Stimulated activated CD4-positive, alpha-beta T cell treated with anti-CD3 and anti-CD28 coated beads, TNF-alpha, amount 100 ng/mL, for 4 hours (primary cell): ENCODE measurements around the gene SUDS3.
"Not testable (repeated sequence)": the region's sequence is repeated elsewhere in the genome, so short reads cannot be mapped to it uniquely, and the experiment has no call there.

Experiments used
- DNase-seq, 3 experiments: peaks; one replicate each; pipeline ENCODE4 v3.0.0-alpha.2; 2020; ENCODE audit warnings: low read depth in 3 of 3

Gene SUDS3

DNA sequence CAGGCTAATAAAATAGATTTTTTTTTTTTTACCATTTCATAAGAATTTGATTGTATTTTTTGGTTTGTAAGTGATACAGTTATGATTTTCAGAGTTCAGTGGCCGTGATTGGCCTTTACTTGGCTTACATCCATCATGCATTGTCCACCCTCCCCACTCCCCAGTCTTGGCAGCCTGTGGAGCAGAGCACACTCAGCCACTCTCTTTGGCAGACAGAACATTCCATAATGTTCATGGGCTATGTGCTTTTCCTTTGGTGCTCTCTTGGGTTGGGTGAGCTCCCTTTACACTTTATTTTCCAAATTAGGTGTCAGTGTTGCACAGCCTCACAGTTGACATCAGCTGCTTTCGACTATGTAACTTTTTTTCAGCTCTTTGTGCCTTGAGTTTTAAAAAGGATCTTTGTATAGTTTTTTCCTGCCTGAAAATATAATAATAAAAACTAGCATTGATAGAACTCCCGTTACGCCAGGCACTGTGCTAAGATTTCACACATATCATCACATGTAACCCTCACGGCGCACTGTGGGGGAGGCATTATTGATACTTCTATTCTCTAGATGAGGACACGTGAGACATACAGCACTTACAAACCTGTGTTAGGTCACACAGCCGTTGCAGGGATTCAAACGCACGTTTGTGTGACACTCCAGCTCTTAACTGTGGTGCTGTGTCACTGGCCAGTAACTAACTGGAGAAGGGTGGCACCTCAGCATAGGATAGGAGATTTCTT, 21.5 kb downstream of the SUDS3 start:
- DNase-seq = no peak

- no peak for DNase-seq
These were observed 22.2 kb downstream of the SUDS3 start for GRCh38 chr12:118398524-118398923.

GRCh38 chr12:118398940-118399339, 22.6 kb downstream of the SUDS3 start:
- no peak for DNase-seq

GRCh38 chr12:118402251-118402650, 25.9 kb downstream of the SUDS3 start:
- no peak for DNase-seq

DNA sequence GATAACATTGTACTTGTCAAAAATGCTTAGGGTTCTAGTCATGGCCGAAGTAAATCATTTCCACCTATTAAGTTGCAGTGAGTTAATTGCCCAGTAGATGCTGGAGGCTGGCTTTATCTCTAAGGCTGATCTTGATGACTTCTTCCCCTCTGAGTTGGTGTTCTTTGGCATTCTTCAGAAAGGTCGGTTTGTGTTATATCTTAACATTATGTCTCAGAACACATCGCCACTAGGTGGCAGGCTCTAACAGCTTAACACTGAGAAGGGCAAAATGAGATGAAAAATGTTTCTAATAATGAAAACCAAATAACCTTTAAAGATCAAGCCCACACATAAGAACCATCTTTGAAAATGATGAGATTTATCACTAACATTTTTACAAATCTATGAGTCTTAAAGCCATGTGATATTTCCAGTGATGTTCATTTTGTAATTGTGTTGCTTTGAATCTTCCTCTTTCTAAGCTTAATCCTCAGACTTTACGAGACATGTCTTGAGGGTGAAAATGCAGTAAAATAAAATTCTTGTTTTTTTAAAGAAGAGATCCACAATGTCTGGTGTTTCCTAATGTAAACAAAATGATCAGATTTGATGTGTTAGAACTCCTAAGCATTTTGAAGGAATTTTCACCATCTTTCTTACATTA, 28.6 kb downstream of the SUDS3 start:
- DNase-seq = peak; percentile 2 to 9 (median 7)

- not testable (repeated sequence) for DNase-seq
These were observed 31.9 kb downstream of the SUDS3 start for GRCh38 chr12:118408241-118408640.

DNA sequence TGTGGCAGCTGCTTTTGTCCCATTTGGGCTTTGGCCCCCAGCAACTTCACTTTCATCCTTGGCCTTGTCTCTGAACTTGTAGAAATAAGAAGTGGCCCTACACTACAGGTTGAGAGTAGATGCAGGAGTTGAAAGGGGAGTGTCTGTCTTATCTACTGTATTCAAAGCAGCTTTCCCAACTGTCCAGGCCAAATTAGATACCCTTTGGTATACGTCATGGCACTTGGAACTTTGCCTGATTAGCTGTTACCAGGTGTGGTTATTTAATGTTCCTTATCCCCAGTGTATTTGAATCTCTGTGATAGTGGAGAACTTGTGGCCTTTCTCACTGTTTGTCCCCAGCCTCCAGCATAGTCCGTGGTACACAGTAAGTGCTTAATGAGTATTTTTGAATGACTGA, 33.5 kb downstream of the SUDS3 start:
- DNase-seq = no peak

- no peak for DNase-seq
These were observed 41.6 kb downstream of the SUDS3 start for GRCh38 chr12:118417942-118418341.

DNA sequence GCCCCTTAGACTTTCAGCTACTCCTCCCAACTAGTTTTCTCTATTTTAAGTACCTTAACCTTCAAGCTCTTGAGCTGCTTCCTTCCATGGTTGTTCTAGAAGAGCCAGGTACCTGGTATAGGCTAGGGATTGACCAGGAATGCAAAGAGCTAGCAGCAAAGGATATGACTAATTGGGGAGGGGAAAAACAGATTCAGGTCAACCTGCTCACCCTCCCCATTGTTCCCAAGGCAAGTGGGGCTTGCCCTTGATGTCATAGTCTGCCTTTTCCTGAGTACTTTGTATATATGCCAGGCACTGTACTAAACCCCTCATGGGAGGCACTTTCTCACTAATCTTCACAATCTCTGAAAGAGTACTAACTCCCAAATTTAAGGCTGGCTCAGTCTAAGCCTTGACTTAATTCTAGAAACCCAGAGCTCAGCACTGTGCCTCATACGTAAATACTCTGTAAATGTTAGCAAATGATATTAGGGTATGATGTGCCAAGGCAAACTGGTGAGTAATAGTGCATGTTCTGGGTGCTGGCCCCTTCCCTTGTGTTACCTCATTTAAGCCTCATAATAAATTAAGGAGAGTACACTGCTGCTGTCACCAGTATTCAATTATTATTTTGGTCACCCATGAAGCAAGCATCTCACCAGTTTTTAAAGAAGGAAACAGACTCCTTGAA, 42.2 kb downstream of the SUDS3 start:
- no peak for DNase-seq

DNA sequence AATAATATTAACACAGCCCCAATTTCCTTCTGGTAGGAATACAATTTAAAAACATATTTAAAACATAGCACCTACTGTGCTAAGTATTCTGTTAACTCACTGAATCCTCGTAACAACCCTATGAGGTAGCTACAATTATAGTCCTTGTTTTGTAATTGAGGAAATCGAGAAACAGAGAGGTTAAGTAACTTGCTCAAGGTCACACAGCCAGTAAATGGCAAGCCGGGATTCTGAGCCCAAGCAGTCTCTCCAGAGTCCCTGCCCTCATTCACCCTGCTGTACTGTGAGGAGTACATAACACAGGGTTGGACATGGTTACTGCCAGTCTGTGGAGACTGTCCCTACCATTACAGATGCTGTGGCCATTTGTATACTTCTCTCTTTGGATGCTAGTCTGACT, 44.3 kb downstream of the SUDS3 start:
- no peak for DNase-seq

- no peak for DNase-seq
These were observed 48.5 kb downstream of the SUDS3 start for GRCh38 chr12:118424884-118425283.

DNA sequence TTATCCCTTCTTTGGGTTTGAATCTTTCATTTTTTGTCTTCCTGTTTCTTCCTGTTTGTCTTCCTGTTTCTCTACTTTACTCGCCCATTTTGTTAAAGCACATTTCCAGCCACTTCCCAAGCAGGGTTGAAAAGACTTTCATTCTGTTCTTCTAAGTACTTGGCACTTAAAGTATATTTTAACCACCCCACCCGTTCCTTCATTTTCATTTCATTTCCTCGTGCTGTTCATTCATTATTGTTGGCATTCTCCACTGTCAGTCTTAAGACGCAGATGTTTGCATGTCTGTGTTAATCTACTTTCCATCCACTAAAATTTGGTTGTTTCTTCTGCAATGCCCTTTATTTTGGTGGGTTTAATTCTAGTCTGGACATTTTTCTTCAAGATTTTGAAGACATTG, 49.0 kb downstream of the SUDS3 start:
- no peak for DNase-seq

DNA sequence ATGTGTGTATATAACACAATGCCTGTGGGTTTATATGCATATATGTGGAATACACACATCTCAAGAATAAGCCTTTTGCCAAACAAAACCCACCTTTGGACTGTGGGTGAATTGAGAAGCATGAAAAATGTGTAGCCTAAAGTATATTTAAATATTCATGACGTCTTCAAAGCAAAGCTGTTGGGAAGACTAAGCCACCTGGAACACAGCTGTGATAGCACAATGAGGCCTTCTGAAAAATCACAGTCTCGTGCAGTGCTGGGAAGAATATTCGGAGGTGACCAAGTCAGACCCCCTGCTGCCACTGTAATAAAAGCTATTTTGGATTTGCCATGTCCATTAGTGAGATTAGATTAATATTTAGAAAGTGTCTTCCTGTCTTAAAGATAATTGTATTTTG, 51.5 kb downstream of the SUDS3 start:
- no peak for DNase-seq

DNA sequence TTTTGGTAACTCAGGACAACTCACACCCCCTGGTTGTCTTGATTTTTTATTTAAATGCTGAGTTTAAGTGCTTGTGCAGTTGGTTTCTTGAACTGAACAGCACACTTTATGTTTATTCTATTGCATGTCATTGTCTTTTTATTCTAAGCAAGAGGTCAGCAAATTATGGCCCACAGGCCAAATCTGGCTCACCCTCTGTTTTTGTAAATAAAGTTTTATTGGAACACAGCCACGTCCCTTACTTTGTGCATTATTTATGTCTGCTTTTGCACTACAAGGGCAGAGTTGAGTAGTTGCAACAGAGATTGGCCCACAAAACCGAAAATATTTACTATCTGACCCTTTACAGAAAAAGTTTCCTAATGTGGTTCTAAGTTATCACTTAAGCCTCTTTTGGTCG, 52.3 kb downstream of the SUDS3 start:
- DNase-seq = no peak

DNA sequence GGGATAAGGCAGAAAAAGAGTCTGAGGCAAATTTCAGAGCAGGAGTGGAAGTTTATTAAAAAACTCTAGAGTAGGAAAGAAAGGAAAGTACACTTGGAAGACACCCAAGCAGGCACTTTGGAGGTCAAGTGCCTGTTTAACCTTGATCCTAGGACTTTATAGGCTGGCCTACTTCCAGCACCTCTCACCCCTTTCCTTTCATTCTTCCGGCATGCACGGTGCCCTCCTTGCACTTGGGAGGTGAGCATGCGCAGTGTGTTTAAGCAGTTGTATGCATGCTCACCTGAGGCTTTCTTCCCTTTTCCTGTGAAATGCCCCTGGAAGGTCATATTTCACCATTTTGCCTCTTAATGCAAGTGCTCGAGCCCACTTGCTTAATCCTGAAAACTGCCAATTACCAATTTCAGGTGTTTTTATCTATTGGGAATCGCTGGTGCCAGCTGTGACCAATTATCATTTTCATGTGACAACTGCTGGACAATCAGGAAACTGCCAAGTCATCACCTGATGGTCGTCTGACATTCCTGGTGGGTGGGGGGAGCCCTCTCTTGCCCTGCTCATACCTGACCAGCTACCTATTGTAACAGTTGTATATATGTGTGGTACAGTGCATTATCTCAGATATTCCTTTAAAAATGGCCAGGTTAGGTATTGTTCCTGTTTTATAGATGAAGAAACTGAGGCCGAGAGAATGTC, 53.5 kb downstream of the SUDS3 start:
- DNase-seq = no peak

DNA sequence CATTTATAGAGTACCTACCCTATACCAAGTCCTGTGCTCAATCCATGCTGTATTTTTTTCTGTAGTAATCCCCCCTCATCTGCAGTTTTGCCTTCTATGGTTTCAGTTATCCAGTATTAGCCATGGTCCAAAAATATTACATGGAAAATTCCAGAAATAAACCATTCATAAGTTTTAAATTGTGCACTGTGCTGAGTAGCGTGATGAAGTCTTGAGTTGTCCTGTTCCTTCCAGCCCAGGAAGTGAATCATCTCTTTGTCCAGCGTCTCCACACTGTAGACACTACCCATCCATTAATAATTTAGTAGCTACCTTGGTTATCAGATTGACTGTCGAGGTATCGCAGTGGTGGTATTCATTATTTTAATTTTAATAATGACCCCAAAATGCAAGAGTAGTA, 54.2 kb downstream of the SUDS3 start:
- no peak for DNase-seq

- no peak for DNase-seq
These were observed 56.6 kb downstream of the SUDS3 start for GRCh38 chr12:118432812-118433545.

- no peak for DNase-seq
These were observed 59.8 kb downstream of the SUDS3 start for GRCh38 chr12:118436002-118436730.

GRCh38 chr12:118436986-118437385, 60.6 kb downstream of the SUDS3 start:
- DNase-seq = no peak

DNA sequence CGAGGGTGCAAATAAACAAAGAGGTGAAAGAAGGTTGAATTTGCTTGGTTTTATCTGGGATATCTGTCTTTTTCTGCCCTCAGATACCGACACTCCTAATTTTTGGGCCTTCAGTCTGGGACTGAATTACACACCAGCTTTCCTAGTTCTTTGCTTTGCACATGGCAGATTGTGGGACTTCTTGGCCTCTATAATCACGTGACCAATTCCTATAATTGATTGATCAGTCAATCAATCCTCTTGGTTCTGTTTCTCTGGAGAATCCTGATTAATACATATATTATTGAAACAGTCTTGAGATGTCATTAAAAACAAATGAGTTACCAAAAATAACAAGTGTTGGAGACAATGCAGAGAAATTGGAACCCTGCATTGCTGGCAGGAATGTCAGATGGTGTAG, 62.7 kb downstream of the SUDS3 start:
- DNase-seq = no peak

- DNase-seq = no peak
These were observed 69.9 kb downstream of the SUDS3 start for GRCh38 chr12:118446247-118446646.
